Measurements from ENCODE around the gene HLCS.

DNA sequence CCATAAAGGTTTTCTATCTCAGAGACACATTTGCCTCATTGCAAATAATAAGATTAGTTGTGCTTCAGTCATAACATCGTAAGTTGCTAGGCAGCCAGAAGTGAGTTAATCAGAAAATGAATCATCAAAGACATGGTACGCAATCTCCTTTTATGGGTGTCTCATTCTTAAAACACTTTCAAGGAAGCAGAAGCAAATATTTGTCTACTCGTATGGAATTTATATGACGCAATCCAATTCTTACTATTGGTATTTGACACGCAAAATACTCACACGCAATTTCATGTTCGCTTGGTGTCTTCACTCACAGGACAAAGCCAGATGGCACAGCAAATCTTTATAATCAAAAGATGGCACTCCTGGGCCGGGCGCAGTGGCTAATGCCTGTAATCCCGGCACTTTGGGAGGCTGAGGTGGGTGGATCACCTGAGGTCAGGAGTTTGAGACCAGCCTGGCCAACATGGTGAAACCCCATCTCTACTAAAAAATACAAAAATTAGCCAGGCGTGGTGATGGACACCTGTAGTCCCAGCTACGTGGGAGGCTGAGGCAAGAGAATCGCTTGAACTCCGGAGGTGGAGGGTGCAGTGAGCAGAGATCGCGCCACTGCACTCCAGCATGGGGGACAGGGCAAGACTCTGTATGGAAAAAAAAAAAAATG is 56.4 kb downstream of the HLCS start:
- TF ChIP-seq, protein P1, sequence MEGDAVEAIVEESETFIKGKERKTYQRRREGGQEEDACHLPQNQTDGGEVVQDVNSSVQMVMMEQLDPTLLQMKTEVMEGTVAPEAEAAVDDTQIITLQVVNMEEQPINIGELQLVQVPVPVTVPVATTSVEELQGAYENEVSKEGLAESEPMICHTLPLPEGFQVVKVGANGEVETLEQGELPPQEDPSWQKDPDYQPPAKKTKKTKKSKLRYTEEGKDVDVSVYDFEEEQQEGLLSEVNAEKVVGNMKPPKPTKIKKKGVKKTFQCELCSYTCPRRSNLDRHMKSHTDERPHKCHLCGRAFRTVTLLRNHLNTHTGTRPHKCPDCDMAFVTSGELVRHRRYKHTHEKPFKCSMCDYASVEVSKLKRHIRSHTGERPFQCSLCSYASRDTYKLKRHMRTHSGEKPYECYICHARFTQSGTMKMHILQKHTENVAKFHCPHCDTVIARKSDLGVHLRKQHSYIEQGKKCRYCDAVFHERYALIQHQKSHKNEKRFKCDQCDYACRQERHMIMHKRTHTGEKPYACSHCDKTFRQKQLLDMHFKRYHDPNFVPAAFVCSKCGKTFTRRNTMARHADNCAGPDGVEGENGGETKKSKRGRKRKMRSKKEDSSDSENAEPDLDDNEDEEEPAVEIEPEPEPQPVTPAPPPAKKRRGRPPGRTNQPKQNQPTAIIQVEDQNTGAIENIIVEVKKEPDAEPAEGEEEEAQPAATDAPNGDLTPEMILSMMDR (conservative IDR thresholded peaks at IDR 0.05 in 1 of 2, IDR thresholded peaks at IDR 0.05 in 1 of 2; ENCODE audit: low read depth in 1 of 2, low read length in 2 of 2): no peak
- no peak for TF ChIP-seq EZH2 (IDR thresholded peaks at IDR 0.05; ENCODE audit: low read length, missing control alignments)
